ENCODE data around the gene CDK1.

Gene CDK1

DNA sequence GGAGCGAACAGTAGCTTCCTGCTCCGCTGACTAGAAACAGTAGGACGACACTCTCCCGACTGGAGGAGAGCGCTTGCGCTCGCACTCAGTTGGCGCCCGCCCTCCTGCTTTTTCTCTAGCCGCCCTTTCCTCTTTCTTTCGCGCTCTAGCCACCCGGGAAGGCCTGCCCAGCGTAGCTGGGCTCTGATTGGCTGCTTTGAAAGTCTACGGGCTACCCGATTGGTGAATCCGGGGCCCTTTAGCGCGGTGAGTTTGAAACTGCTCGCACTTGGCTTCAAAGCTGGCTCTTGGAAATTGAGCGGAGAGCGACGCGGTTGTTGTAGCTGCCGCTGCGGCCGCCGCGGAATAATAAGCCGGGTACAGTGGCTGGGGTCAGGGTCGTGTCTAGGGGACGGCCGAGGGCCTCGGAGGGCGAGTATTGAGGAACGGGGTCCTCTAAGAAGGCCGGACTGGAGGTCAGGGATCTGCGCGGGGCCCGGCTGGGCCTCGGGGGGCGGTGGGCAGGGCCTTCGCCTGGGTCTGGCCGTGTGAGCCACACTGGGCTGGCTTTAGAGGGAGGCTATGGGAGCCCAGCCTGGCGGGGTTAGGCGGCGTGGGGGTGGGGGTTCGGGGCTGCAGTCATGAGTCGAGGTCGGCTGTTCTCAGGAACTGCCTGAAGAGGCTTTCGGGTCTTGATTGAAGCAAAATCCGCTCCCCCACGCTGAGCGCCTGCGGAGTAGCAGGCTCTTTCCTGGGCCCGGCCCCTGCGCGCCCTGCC lies at the start of gene CDK1:
CDK1 (plus strand) TSS at position 265 of the 757 bp plus-strand sequence. CDS start 1,688 bp downstream, outside the sequence.
- DNase-seq = peak; percentile 97

GRCh38 chr10:60729106-60729505 lies 49.2 kb upstream of the CDK1 start:
- no peak for DNase-seq

DNA sequence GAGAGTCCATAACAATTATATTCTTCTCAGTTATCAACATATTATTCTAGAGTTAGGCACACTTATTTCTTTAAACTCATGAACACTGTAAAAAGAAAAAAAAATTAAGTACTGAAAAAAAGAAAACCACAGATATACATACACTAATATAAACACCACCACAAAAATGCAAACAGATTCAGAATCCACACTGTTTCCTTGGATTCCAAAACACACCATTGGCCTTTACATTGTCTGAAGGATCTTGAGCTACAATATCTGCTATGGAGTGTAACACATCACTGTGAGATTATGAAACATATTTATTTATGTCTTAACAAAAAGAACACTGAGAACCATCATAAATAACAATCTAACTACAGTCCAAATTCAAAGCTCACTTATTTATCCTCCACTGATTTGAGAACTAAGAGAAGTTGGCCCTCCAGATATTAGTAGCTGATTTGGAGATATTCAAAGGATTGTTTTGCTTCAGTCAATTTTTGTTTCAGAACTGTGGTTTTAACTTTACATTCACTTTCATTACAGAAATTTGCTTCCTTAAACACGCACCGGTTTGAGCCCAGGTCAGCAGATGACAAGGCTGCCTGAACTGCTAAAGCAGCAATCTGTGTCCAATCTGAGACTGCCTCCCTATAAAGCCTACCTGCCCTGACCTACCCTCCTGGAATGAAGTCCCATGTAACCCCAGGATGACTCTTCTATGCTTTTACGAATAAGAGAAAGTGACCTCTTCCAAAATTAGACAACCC lies 47.0 kb upstream of the CDK1 start:
- DNase-seq = no peak

- DNase-seq = no peak
These were observed 46.0 kb upstream of the CDK1 start for GRCh38 chr10:60732198-60732806.

- DNase-seq = peak; percentile 52
These were observed 45.3 kb upstream of the CDK1 start for GRCh38 chr10:60732807-60733516.

GRCh38 chr10:60733517-60733822 lies 44.8 kb upstream of the CDK1 start:
- no peak for DNase-seq

- no peak for DNase-seq
These were observed 44.5 kb upstream of the CDK1 start for GRCh38 chr10:60733826-60734225.

DNA sequence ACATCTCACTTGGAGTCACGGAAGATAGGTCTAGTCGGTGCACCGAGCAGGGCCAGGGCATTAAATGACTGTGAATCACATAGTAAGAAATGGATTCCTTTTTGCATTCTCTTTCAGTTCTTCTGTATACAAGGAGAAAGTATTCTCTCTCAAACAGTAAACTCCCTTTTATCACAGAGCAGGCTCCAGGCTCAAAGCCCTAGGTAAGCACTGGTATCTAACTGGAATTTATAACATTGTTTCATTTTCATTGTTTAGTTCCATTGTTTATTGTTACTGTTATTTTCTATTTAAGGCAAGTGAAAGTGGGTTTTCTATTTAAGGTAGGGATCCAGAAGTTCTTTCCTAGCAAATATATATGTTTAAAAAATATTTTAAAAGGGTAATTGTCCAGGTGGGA lies 44.1 kb upstream of the CDK1 start:
- DNase-seq = no peak

DNA sequence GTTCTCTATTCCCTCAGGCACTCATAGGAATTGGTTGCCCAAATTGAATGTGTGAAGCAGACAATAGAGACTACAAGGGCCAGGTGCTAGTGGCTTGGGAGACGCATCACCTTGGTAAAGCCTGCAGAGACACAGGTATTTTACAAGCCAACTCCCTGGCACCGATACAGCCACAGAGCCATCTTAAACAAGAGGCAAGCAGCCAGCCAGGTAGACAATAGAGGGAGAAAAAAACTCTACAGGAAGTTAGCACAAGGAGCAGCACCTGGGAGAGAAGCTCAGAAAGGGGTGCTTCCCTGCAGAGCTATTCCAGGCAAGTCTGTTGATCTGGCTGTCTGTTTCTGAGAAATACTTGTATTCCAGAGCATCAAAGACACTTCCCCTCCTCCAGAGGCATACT lies 43.0 kb upstream of the CDK1 start:
- no peak for DNase-seq

GRCh38 chr10:60737242-60737641 lies 41.0 kb upstream of the CDK1 start:
- no peak for DNase-seq

DNA sequence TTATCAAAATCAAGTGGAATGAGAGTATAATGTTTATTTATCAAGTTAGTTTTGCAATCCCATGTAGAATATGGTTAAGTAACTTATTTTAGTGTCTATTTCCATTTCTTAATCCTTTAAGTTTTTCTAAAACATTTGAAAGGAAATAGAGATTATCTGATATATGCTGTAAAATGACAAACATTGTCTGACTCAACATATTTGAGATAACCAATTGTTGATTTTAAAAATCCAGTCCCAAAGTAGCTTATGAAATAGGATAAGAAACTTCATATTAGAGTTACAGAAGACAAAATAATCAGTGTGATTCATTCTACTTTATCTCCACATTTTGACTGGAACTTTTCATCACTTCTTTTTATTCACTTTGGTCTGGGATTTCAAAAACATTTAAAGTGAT lies 38.7 kb upstream of the CDK1 start:
- no peak for DNase-seq

- no peak for DNase-seq
These were observed 35.8 kb upstream of the CDK1 start for GRCh38 chr10:60742512-60742911.

- DNase-seq = no peak
These were observed 30.3 kb upstream of the CDK1 start for GRCh38 chr10:60747817-60748469.

DNA sequence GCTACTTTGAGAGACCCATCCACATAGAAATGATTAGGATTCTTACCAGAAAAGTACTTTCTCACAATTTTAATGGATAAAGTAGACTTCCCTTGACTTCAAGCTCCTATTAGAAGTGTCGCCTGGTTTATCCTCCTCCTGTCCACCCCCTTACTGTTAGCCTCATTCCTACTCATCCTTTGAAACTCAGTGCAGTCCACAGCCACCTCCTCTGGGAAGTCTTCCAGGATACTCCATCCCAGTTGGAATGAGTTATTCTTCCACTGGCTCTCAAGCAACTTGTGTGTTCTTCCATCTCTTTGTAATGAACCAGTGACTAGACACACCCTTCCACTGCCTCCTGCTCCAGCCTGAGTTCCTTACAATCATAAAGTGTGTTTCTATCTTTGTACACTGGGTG lies 25.1 kb upstream of the CDK1 start:
- no peak for DNase-seq

DNA sequence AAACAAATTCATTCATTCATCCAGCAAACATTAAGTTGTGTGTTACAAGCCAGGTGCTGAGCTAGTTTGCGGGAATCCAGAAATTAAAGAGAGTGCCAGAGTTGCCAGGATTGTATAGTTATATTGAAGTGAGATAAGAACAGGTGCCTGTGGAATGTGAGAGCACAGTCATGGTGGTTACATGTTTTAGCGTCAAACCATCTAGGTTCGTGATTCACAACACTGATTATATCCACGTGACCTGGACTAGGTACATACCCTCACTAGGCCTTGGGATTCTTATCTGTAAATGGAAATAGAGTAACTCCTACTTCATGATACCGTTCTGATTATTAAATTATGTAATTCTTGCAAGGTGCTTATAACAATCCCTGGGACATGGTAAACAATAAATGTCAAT lies 24.5 kb upstream of the CDK1 start:
- no peak for DNase-seq

- DNase-seq = no peak
These were observed 20.8 kb upstream of the CDK1 start for GRCh38 chr10:60757420-60757895.

DNA sequence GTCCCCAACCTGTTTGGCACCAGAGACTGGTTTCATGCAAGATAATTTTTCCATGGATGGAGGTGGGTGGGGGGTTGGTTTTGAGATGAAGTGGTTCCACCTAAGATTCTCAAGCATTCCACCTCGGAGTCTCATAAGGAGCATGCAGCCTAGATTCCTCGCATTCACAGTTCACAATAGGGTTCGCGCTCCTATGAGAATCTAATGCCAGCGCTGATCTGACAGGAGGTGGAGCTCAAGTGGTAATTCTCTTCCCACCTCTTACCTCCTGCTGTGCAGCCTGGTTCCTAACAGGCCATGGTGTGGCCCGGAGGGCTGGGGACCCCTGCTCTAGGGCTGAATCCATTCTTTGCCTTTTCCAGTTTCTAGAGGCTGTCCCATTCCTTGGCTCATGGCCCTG lies 19.1 kb upstream of the CDK1 start:
- DNase-seq = no peak

DNA sequence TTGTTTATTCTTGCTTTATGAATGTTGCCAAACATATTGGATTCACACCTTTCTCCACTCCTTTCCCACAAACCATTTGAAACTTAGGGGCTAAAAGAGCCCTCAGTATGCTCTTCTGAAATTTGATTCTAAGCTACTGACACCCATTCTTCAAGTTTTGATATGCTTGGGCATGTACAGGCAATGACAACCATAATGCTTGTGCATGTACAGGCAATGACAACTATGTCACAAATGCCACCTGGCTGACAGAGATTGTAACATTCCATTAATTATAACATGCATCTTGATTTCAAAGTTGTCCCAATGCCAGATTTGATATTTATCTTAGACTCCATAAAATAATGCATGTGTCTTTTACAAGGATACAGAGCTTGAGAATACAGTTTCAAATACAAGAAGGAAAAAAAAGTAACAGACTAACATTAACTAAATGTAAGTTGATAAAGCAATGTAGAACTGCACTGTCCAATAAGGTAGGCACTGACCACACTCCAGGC lies 17.5 kb upstream of the CDK1 start:
- DNase-seq = no peak

GRCh38 chr10:60762554-60762953 lies 15.7 kb upstream of the CDK1 start:
- DNase-seq = no peak

DNA sequence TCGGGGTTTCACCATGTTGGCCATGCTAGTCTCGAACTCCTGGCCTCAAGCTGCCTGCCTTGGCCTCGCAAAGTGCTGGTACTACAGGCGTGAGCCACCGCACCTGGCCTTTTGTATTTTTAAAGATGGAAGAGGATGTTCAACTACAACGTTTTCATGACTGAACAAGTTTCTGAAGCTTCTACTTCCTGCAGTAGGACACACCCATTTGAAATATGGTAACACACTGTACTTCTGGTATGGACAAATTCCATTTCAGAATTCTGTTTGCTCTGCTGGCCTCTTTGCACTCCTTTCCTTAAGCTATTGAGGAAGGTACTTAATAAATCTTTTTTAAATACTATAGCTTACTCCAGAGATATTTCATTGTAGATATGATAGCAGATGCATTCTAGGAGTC lies 10.9 kb upstream of the CDK1 start:
- DNase-seq = no peak

DNA sequence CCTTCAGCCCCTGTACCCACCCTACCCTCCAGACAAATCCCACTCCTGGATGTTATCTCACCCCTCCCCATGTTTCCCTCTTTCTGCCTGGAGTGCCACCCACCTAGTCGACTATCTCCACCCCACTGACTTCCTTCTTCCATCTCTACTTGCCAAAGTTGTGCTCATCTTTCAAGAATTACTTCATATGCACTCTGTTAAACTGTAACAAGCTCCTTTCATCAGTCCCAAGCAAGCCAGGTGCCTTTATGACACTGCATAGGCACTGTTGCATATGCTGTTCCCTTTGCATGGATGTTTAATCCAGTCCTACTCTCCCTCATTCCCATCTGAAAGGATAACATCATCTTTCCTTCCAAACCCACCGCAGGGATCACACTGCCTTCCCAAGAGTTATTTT lies 8.9 kb upstream of the CDK1 start:
- DNase-seq = no peak

DNA sequence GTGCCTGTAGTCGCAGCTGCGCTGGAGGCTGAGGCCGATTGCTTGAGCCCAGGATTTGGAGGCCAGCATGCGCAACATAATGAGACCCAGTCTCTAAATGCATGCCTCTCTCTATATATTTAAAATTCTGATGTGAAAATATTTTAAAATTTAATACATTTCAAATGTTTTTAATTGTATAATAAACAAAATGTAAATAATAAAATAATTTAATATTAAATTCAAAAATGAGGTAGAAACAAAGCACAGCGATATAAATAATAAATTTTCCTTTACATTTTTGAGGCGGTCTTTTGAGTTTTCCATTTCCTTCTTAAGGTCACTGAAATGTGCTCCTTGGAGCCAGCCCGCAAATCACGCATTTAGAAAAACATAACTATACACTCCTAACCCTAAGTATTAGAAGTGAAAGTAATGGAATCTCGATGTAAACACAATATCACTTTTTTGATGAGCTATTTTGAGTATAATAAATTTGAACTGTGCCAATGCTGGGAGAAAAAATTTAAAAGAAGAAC lies 523 bp upstream of the CDK1 start:
- DNase-seq = no peak

Data from right forelimb (tissue), 1 donor.